ENCODE measurements around the gene NDC1.

DNA sequence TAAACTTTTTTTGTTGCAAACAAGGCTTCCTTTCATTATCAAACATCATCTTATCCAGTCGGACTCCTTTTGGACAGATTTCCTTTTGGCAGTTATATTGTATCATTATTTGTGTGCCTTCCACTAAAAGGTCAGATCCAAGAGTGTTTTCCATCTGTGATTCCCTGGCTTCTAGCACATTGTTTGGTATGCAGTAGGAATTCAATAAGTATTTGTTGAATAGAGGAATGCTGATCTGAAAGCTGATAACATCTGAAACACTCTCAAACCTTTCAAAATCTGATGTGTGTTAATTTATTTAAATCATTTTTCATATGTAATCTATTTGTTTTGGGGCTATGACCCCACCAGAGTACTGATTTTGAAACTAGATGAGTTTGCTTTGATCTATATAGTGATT, 39.0 kb downstream of the NDC1 start:
- TF ChIP-seq, protein P1, sequence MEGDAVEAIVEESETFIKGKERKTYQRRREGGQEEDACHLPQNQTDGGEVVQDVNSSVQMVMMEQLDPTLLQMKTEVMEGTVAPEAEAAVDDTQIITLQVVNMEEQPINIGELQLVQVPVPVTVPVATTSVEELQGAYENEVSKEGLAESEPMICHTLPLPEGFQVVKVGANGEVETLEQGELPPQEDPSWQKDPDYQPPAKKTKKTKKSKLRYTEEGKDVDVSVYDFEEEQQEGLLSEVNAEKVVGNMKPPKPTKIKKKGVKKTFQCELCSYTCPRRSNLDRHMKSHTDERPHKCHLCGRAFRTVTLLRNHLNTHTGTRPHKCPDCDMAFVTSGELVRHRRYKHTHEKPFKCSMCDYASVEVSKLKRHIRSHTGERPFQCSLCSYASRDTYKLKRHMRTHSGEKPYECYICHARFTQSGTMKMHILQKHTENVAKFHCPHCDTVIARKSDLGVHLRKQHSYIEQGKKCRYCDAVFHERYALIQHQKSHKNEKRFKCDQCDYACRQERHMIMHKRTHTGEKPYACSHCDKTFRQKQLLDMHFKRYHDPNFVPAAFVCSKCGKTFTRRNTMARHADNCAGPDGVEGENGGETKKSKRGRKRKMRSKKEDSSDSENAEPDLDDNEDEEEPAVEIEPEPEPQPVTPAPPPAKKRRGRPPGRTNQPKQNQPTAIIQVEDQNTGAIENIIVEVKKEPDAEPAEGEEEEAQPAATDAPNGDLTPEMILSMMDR (IDR thresholded peaks at IDR 0.05; ENCODE audit: borderline replicate concordance, extremely low read depth, low read length, poor library complexity, severe bottlenecking): no peak
- no peak for TF ChIP-seq EZH2 (IDR thresholded peaks at IDR 0.05; ENCODE audit: borderline replicate concordance, low read depth, low read length, severe bottlenecking)

Measured in DND-41 (cell line).